Left cardiac atrium (tissue), 2 donors: Measurements from ENCODE around the gene FOXF1. TPM values are rescaled to one million over a fixed set of nuclear protein-coding genes. Genes with fewer than 3 reads are reported as not detected.

Source experiments
- total RNA-seq, 2 donors: library from RNA; stranded (reverse); fragmentation: NEBNext Ultra II Directional; extraction: Animal tissue kit (Norgen Biotek cat#: 25700); gene quantifications; one replicate each; pipeline ENCODE4 v1.2.1, GENCODE V29; 2021
- donor health status: DM: no; HTN: yes; CAD: no; lungs with severe emphysema.
- donor health status: DM: yes; HTN: yes; CAD: no.

Gene FOXF1
- total RNA-seq, 2 donors from 2014 or later = 0.24 to 0.41 TPM

Other genes starting within 250 kb of the FOXF1 start
- 10 to 100 TPM; 10.3 to 12.4 TPM for gene MTHFSD, start 44.7 kb downstream of the FOXF1 start, total RNA-seq
- gene FOXC2, start 56.3 kb downstream of the FOXF1 start, total RNA-seq = 1 to 10 TPM; 1.9 to 5.3 TPM
- gene FOXL1, start 68.0 kb downstream of the FOXF1 start, total RNA-seq = 1 to 10 TPM in 1 of 2 donors, under 1 TPM in 1; 0.80 to 1.4 TPM